IMR-90 (cell line): ENCODE data around the gene SLC35B4. TPM values are rescaled to one million over a fixed set of nuclear protein-coding genes. Genes with fewer than 3 reads are reported as not detected.

Source experiments
- ATAC-seq: fragments of 200-7000 bp; cut with Tn5 transposase; 2 replicates; pipeline ENCODE4 v1.9.1; 2020; ENCODE audit warnings: low read depth, mild to moderate bottlenecking, moderate library complexity
- BruUV-seq: library from RNA; stranded (reverse); fragments of 400-500 nt; replicated peaks from 2 replicates; lab custom pipeline; 2021; lab: Mats Ljungman, UMichigan
- CTCF ChIA-PET: fragments of 300-600 bp; formaldehyde crosslinking; extraction: SDS; loops from one replicate; lab custom pipeline; 2021; ENCODE audit warnings: antibody characterized with exemption; lab: Yijun Ruan, JAX
- POLR2A ChIA-PET: fragments of 300-600 bp; sonication (Branson Sonifier 250); formaldehyde crosslinking; loops from one replicate; lab custom pipeline; 2022; ENCODE audit warnings: antibody characterized with exemption; ENCODE audit not compliant: unreplicated experiment; lab: Charles Lee
- DNase-seq: peaks from one replicate; pipeline ENCODE4 v3.0.0; 2013
- H2AFZ ChIP-seq: replicated peaks from 2 replicates; pipeline ENCODE3; 2013; ENCODE audit warnings: low read length, mild to moderate bottlenecking; ENCODE audit not compliant: poor library complexity
- H2AK5ac ChIP-seq: 2 replicates; pipeline ENCODE4 v1.6.1; 2013; ENCODE audit warnings: low read depth, low read length, inconsistent platforms
- H2AK9ac ChIP-seq: replicated peaks from 2 replicates; pipeline ENCODE3; 2013; ENCODE audit warnings: mild to moderate bottlenecking, low read depth, low read length, moderate library complexity; ENCODE audit not compliant: poor library complexity
- H2BK120ac ChIP-seq: 2 replicates; pipeline ENCODE4 v1.6.1; 2013; ENCODE audit warnings: low read depth, low read length, inconsistent platforms
- H2BK15ac ChIP-seq: 3 replicates; pipeline ENCODE4 v1.6.1; 2013; ENCODE audit warnings: low read depth, low read length, inconsistent platforms
- H2BK20ac ChIP-seq: 2 replicates; pipeline ENCODE4 v1.6.1; 2013; ENCODE audit warnings: low read depth, mild to moderate bottlenecking, inconsistent platforms, low read length, moderate library complexity
- H2BK5ac ChIP-seq: 2 replicates; pipeline ENCODE4 v1.6.1; 2013; ENCODE audit warnings: mild to moderate bottlenecking, low read depth, low read length, inconsistent platforms; ENCODE audit not compliant: poor library complexity, severe bottlenecking
- H3K14ac ChIP-seq: replicated peaks from 2 replicates; pipeline ENCODE4 v1.6.1; 2013; ENCODE audit warnings: low read depth, low read length, inconsistent platforms
- H3K18ac ChIP-seq: 2 replicates; pipeline ENCODE4 v1.6.1; 2013; ENCODE audit warnings: low read depth, low read length, control low read depth
- H3K23ac ChIP-seq: 2 replicates; pipeline ENCODE4 v1.6.1; 2013; ENCODE audit warnings: low read depth, low read length, inconsistent platforms
- H3K27ac ChIP-seq: 2 replicates; pipeline ENCODE4 v1.5.1; 2013; ENCODE audit warnings: mild to moderate bottlenecking, control low read depth, low read length; ENCODE audit not compliant: insufficient read depth
- H3K27me3 ChIP-seq: 2 replicates; pipeline ENCODE4 v1.6.1; 2013; ENCODE audit warnings: low read length; ENCODE audit not compliant: control insufficient read depth, insufficient read depth
- H3K36me3 ChIP-seq: 2 replicates; pipeline ENCODE4 v1.6.1; 2013; ENCODE audit warnings: low read length, mixed read lengths; ENCODE audit not compliant: control insufficient read depth, insufficient read depth
- H3K4ac ChIP-seq: 2 replicates; pipeline ENCODE4 v1.6.1; 2013; ENCODE audit warnings: low read depth, low read length, inconsistent platforms
- H3K4me1 ChIP-seq: 2 replicates; pipeline ENCODE4 v1.6.1; 2013; ENCODE audit warnings: low read length, mixed read lengths; ENCODE audit not compliant: control insufficient read depth, insufficient read depth
- H3K4me2 ChIP-seq: 2 replicates; pipeline ENCODE4 v1.6.1; 2013; ENCODE audit warnings: low read depth, mild to moderate bottlenecking, control low read depth, low read length, moderate library complexity
- H3K4me3 ChIP-seq: 2 replicates; pipeline ENCODE4 v1.5.1; 2013; ENCODE audit warnings: low read depth, mild to moderate bottlenecking, control low read depth, low read length, moderate library complexity; ENCODE audit not compliant: insufficient read depth
- H3K56ac ChIP-seq: 2 replicates; pipeline ENCODE4 v1.6.1; 2013; ENCODE audit warnings: low read length, inconsistent platforms; ENCODE audit not compliant: insufficient read depth; ENCODE audit errors: extremely low read depth
- H3K79me1 ChIP-seq, 2 experiments: 2 replicates each; pipeline ENCODE4 v1.6.1; 2013; ENCODE audit warnings: low read length in 2 of 2, inconsistent platforms in 1 of 2, low read depth in 1 of 2
- H3K9ac ChIP-seq: 2 replicates; pipeline ENCODE4 v1.6.1; 2013; ENCODE audit warnings: low read depth, low read length, control low read depth
- H3K9me1 ChIP-seq: 2 replicates; pipeline ENCODE4 v1.6.1; 2013; ENCODE audit warnings: low read length, inconsistent platforms; ENCODE audit not compliant: insufficient read depth
- H3K9me3 ChIP-seq: 2 replicates; pipeline ENCODE4 v1.6.1; 2013; ENCODE audit warnings: low read length; ENCODE audit not compliant: control insufficient read depth, insufficient read depth
- H4K20me1 ChIP-seq: 2 replicates; pipeline ENCODE4 v1.6.1; 2013; ENCODE audit warnings: low read length, inconsistent platforms; ENCODE audit not compliant: insufficient read depth
- H4K5ac ChIP-seq: 2 replicates; pipeline ENCODE4 v1.6.1; 2013; ENCODE audit warnings: mild to moderate bottlenecking, low read depth, low read length, control low read depth
- H4K8ac ChIP-seq, 2 experiments: 2 replicates each; pipeline ENCODE4 v1.6.1; 2013; ENCODE audit warnings: low read depth in 2 of 2, low read length in 2 of 2, control low read depth in 1 of 2, inconsistent platforms in 1 of 2
- H4K91ac ChIP-seq: 2 replicates; pipeline ENCODE4 v1.6.1; 2013; ENCODE audit warnings: low read depth, low read length, inconsistent platforms; ENCODE audit not compliant: insufficient read depth
- BHLHE40 ChIP-seq: fragments of 150-350 bp; IDR thresholded peaks from 2 replicates; pipeline ENCODE4 v1.6.1; 2016; ENCODE audit warnings: mild to moderate bottlenecking, low read depth, low read length
- CEBPB ChIP-seq: IDR thresholded peaks from 2 replicates; pipeline ENCODE4 v1.6.1; 2012; ENCODE audit warnings: low read depth, low read length, improper control_type of control experiment
- CHD1 ChIP-seq: IDR thresholded peaks from 2 replicates; pipeline ENCODE4 v1.6.1; 2012; ENCODE audit warnings: low read depth, low read length, improper control_type of control experiment
- CTCF ChIP-seq: conservative IDR thresholded peaks from 2 replicates; pipeline ENCODE4 v1.5.1; 2012; ENCODE audit warnings: mild to moderate bottlenecking, low read depth, low read length, improper control_type of control experiment
- ELK1 ChIP-seq: fragments of 150-350 bp; IDR thresholded peaks from 2 replicates; pipeline ENCODE4 v1.6.1; 2016; ENCODE audit warnings: low read depth, mild to moderate bottlenecking, low read length, moderate library complexity, borderline replicate concordance
- FOS ChIP-seq: fragments of 150-350 bp; IDR thresholded peaks from 2 replicates; pipeline ENCODE4 v1.6.1; 2016; ENCODE audit warnings: low read depth, low read length
- MAFK ChIP-seq: IDR thresholded peaks from 2 replicates; pipeline ENCODE4 v1.6.1; 2012; ENCODE audit warnings: low read depth, low read length, improper control_type of control experiment
- MAZ ChIP-seq: IDR thresholded peaks from 2 replicates; pipeline ENCODE4 v1.6.1; 2012; ENCODE audit warnings: low read depth, mild to moderate bottlenecking, low read length, improper control_type of control experiment, moderate library complexity, borderline replicate concordance
- MXI1 ChIP-seq: IDR thresholded peaks from 2 replicates; pipeline ENCODE4 v1.6.1; 2012; ENCODE audit warnings: low read depth, mild to moderate bottlenecking, low read length, moderate library complexity, borderline replicate concordance
- NFE2L2 ChIP-seq: fragments of 150-350 bp; IDR thresholded peaks from 2 replicates; pipeline ENCODE4 v1.6.1; 2016; ENCODE audit warnings: low read depth, mild to moderate bottlenecking, low read length
- POLR2A ChIP-seq: IDR thresholded peaks from 2 replicates; pipeline ENCODE4 v1.6.1; 2012; ENCODE audit warnings: mild to moderate bottlenecking, low read depth, low read length
- RAD21 ChIP-seq: IDR thresholded peaks from 2 replicates; pipeline ENCODE4 v1.6.1; 2012; ENCODE audit warnings: low read length, improper control_type of control experiment
- RCOR1 ChIP-seq: IDR thresholded peaks from 2 replicates; pipeline ENCODE4 v1.6.1; 2012; ENCODE audit warnings: mild to moderate bottlenecking, low read length, improper control_type of control experiment; ENCODE audit not compliant: insufficient replicate concordance
- RFX5 ChIP-seq: IDR thresholded peaks from 2 replicates; pipeline ENCODE4 v1.8.0; 2012; ENCODE audit warnings: low read depth, mild to moderate bottlenecking, low read length, moderate library complexity
- SMC3 ChIP-seq: fragments of 150-350 bp; IDR thresholded peaks from 2 replicates; pipeline ENCODE4 v1.6.1; 2016; ENCODE audit warnings: low read depth, mild to moderate bottlenecking, antibody characterized with exemption, low read length, moderate library complexity
- USF2 ChIP-seq: fragments of 150-350 bp; IDR thresholded peaks from 2 replicates; pipeline ENCODE4 v1.6.1; 2017; ENCODE audit warnings: mild to moderate bottlenecking, antibody characterized with exemption, low read length, low read depth
- WGBS, 2 experiments: methylation state at CpG; one replicate each; pipeline versions ENCODE4 v1.1.5 to v1.1.7; 2013; ENCODE audit warnings: missing lambda C conversion rate in 2 of 2; ENCODE audit not compliant: insufficient read length in 1 of 2; ENCODE audit errors: extremely low coverage in 2 of 2; 5-methylcytosine and 5-hydroxymethylcytosine counted together
- dilution Hi-C: fragments of 300-500 bp; cut with HindIII; formaldehyde crosslinking; loops from one replicate; pipeline ENCODE4 v1.14.3; 2018; ENCODE audit warnings: low sequenced_read_pairs; ENCODE audit not compliant: unreplicated experiment
- in situ Hi-C: fragments of 300-500 bp; cut with MboI; formaldehyde crosslinking; loops from 3 replicates; pipeline ENCODE4 v1.14.3; 2019; ENCODE audit warnings: low sequenced_read_pairs, inconsistent platforms, mixed read lengths
- intact Hi-C: fragments of 100-400 bp; cut with micrococcal nuclease; formaldehyde crosslinking; loops from 2 replicates; pipeline ENCODE4 v1.10.0; 2022
- polyA plus RNA-seq, 3 experiments: library from polyadenylated mRNA; depleted of rRNA; stranded (reverse); fragments of >200 nt; gene quantifications; 2 replicates each; pipeline ENCODE4 v1.2.3, GENCODE V29; 2012; ENCODE audit warnings: low replicate concordance in 1 of 3
- total RNA-seq: library from RNA; depleted of rRNA; stranded (reverse); fragments of >200 nt; gene quantifications from 2 replicates; pipeline ENCODE4 v1.2.3, GENCODE V29; 2012

SLC35B4 gene
- total and polyA plus RNA-seq, 2 of the 4 experiments (the other 2 are of a cell fraction): 10.0 to 15.6 TPM

DNA sequence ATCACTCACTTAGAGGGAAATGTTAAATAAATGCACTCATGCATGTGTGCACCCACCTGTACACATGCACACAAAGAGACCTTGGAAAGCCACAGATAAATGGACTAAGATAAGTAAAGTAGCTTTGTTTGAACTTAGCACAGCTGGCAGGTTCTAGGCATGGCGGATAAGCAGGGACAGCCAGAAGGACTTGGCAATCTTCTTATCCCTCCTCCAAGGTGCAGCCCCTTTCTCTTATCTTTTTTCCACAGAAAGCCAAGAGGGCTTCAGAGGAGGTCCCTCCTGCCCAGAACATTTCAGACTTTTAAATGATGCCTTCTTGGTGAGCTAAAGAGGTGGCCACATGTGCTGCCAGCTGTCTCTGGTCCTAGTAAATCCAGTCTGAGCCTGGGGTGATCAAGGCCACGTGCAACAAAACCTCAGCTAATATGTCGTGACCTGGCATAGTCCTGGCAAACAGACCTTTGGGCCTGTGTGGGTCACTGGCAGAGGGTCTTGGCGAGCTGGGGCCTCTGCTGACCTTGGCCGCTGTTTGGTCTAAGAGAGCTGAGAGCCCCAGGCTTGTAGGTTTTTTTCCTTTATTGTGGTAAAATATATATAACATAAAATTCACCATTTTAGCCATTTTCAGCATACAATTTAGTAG is 43.2 kb upstream of the SLC35B4 start:
- H2AK9ac ChIP-seq: no peak overlapping the region
- intact Hi-C loops: no loop called here
- H3K9me3 ChIP-seq: no peaks in the 10 kb centered on the region
- no peaks in the 10 kb centered on the region for H3K36me3 ChIP-seq
- H3K4me2 ChIP-seq: no peak overlapping the region
- no peak overlapping the region for H3K4ac ChIP-seq
- H3K79me1 ChIP-seq: no peaks in the 10 kb centered on the region
- H2BK120ac ChIP-seq: no peak overlapping the region
- no peak overlapping the region for H3K9ac ChIP-seq
- H3K4me1 ChIP-seq: peaks cover 2% of the 10 kb centered on the region
- no peak overlapping the region for H3K4me3 ChIP-seq
- no peak overlapping the region for H3K23ac ChIP-seq
- H4K91ac ChIP-seq: no peak overlapping the region
- in situ Hi-C loops: no loop called here
- H2BK20ac ChIP-seq: no peak overlapping the region
- DNase-seq (no peak), ATAC-seq (no peak)
- no peaks in the 10 kb centered on the region for H3K9me1 ChIP-seq
- no peak overlapping the region for H3K18ac ChIP-seq
- no peak overlapping the region for H3K27ac ChIP-seq
- no peak overlapping the region for H2BK15ac ChIP-seq
- H3K56ac ChIP-seq: no peak overlapping the region
- no peak overlapping the region for H3K14ac ChIP-seq
- H4K5ac ChIP-seq: no peak overlapping the region
- no peak overlapping the region for H2BK5ac ChIP-seq
- CTCF ChIA-PET: no interaction called here
- POLR2A ChIA-PET: no interaction called here
- no CpG with 5 or more reads among the region's 5 CpGs for WGBS, 2 experiments
- H4K8ac ChIP-seq: no peak overlapping the region
- no peak overlapping the region for H2AK5ac ChIP-seq
- no TSS peak for BruUV-seq
- dilution Hi-C loops: no loop called here
- peaks cover 4% of the 10 kb centered on the region; the same call in 1 of the 2 replicates for H3K27me3 ChIP-seq
- no peak overlapping the region for H2AFZ ChIP-seq
- H4K20me1 ChIP-seq: no peaks in the 10 kb centered on the region
- TF ChIP-seq CEBPB (no peak), BHLHE40 (no peak), RCOR1 (no peak), POLR2A (no peak), USF2 (no peak), NFE2L2 (no peak), FOS (no peak), RAD21 (no peak), SMC3 (no peak), MAZ (no peak), MXI1 (no peak), CHD1 (no peak), CTCF (no peak), MAFK (no peak), ELK1 (no peak), RFX5 (no peak)
